Esophagus mucosa (tissue), 1 donor: ENCODE data around the gene GAA. TPM values are rescaled to one million over a fixed set of nuclear protein-coding genes. Genes with fewer than 3 reads are reported as not detected.
A peak's percentile ranks its signal among the peaks of the same experiment; 100 is the strongest.

Experiments used
- ATAC-seq: fragments of 200-7000 bp; cut with Tn5 transposase; one replicate; pipeline ENCODE4 v1.9.1; 2020
- total RNA-seq: library from RNA; stranded (reverse); gene quantifications from one replicate; pipeline ENCODE4 v1.2.4, GENCODE V29; 2023
- donor health status: DM: yes; HTN: yes; CAD: no.

GAA gene
- total RNA-seq, 1 donor from 2014 or later, result 13.2 TPM

DNA sequence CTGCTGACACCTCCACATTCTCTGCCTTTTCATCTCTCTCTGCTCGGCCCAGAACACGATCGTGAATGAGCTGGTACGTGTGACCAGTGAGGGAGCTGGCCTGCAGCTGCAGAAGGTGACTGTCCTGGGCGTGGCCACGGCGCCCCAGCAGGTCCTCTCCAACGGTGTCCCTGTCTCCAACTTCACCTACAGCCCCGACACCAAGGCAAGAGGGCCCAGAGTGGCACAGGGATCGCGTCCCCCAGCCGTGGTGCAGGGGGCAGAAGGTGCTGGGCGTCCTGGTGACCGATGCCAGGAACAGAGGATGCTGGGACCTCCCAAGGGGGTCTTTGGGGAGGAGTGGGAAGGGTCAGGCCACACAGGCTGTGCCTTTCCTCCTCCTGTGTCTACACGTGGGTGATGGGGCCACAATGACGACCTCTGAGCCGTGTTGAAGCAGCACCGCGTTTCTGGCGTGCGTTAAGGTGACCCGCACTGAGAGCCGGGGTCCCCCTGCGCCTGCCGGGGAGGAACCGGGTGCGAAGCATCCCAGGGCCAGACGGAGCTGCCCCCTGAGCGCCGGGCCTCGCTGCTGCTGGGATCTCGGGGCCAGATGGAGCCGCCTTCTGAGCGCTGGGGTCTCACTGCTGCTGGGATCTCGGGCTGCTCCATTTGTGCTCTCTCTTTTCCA is 17.4 kb downstream of the GAA start:
- ATAC-seq, result no peak

GRCh38 chr17:80119271-80119791 is 17.9 kb downstream of the GAA start:
- ATAC-seq, result no peak

DNA sequence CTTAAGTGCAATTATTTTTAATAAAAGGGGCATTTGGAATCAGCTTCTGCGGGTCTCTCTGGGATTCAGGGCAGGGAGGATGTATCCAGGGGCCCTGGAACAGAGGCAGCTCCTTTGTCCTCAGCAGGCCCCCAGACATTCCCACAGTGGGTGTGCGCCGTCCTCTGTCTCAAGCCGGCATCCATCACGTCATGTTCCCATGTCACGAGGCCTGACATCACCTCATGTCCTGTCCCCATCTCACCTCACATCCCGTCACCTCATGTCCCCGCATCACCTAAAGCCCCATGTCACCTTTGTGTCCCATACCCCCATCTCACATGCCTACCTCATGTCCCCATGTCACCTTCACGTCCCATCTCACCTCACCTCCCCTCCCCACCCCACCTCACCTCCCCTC is 18.5 kb downstream of the GAA start:
- no peak for ATAC-seq

DNA sequence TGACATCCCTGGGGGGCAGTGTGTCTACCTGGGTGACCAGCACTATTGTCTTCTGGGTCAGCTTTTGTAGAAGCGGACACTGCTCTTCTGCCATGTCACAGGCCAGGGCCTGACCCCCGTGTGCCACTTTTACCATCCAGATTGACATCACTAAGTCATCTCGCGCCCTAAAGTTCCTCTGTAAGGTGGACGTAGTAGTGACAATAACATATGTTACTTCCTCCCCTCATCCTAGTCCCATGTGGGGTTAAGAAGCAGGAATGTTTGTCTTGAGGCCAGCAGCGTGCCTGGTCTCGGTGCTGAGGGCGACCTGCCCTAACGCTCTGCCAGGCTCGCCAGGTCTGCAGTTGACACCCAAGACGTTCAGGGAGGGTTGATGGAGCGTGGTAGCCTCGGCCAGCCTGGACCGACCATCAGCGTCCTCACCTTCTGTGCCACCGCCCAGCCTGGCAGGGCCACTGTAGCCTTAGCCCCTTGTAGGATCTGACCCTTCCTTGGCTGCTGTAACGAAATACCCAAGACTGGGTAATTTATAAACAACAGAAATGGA is 20.7 kb downstream of the GAA start:
- no peak for ATAC-seq

DNA sequence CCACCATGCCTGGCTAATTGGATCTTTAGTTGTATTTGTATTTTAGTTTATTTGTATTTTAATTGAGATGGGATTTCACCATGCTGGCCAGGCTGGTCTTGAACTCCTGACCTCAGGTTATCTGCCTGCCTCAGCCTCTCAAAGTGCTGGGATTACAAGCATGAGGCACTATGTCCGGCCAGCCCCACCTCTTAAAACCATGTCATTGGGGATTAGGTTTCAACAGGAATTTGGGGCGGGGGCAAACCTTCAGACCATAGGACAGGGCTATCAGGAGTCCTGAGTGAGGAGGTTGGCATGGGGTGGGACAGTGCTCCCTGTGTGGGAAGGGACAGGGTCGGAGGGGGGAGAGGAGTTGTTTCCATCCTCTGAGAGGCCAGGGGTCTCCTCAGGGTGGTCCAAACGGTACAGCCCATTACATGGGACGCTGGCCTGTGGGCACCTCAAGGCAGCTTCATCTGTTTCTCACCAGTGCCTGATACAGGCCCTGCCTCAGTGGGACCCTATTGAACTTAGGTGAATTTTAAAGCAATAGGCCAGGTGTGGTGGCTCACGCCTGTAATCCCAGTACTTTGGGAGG is 21.6 kb downstream of the GAA start:
- no peak for ATAC-seq

DNA sequence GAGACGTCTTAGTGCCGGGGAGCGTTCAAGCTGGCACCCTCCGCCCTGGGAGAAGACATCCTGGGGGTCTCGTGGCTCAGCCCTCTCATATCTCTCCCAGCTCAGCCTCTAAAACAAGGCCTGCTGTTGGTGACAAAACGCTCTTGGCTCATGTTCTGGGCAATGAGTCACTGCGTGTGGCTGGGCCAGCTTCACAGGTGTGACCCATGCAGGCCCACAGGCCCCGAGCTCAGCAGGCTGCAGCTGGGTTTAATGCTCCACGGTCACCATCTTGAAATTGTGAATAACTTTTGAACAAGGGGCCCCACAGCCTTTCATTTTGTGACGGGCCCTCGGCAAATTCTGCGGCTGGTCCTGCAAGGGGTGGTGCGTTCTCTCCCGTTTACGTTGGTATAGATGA is 22.4 kb downstream of the GAA start:
- peak; percentile 81 for ATAC-seq

DNA sequence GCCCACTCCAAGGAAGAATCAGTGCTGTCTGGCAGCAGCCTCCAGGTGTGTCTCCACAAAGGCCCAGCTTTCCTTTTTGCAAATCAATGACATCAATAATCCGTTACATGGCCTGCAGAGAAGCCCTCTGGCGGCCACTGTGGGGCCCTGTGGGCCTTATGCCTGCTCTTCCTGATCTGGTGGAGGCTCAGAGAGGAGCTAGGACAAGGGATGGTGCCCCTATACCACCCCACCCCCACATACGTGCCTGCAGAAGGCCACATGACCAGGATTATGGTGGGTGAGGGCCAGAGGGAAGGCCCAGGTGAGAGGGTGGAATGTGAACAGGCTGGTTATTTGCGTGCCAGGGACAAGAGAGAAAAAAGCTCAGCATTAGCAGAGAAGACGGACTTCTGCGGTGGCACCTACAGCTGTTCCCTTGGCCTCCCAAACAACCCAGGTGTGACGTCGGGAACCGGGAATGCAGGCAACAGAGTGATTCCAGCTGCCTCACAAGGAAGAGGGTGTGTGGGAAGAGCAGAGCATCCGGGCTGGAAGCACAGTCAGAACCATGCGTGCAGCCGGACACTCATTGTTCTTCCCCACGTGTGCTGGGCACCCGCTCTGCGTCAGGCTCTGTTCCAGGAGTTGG is 23.1 kb downstream of the GAA start:
- peak; percentile 41 for ATAC-seq

DNA sequence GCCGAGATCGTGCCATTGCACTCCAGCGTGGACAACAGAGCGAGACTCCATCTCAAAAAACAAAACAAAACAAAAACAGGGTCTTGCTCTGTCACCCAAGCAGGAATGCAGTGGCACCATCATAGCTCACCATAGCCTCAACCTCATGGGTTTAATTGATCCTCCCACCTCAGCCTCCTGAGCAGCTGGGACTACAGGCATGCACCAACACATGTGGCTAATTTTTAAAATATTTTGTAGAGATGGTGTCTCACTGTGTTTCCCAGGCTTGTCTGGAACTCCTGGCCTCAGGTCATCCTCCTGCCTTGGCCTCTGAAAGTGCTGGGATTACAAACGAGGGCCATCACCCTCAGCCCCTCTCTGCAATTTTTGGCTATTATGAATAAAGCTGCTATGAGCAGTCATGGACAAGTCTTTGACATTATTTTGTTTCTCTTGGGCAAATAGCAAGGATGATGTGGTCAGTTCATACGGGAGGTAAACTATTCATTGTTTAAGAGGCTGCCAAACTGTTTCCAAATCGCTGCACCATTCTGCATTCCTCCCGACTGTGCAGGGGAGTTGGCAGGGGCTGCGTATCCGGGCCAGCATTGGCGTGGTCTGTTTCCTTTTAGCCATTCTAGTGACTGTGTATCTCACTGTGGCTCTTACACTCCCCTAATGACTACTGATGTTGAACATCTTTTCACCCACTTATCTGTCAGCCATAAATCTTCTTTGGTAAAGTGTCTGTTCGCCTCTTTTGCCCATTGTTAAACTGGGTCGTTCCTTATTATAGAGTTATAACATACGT is 24.5 kb downstream of the GAA start:
- no peak for ATAC-seq

DNA sequence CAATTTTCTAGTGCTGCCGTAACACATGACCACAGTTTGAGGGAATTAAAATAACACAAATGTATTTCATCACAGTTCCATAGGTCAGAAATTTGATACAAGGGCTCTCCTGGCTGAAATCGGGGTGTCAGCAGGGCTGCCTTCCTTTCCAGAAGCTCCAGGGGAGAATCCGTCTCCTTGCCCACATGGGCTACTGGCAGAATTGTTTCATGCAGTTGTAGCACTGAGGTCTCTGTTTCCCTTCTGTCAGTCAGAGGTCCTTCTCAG is 25.0 kb downstream of the GAA start:
- no peak for ATAC-seq

DNA sequence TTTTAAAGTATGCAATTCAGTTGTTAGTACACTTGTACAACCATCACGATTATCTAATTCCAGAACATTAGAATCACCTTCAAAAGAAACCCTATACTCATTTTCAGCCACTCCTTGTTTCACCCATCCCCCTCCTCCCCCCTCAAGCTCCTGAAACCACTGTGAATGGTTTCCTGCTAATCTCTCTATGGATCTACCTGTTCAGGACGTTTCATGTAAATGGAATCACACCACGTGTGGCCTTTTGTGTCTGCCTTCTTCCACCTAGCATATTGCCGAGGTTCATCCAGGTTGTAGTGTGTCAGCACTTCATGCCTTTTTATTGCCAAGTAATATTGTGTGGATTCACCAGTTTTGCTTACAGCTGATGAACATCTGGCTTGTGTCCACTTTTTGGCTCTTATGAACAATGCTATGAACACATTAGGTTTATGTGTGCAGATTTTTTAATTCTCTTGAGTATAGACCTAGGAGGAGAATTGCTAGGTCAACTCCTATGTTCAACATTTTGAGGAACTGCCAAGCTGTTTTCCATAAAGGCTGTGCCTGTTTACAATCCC is 27.7 kb downstream of the GAA start:
- peak; percentile 27 for ATAC-seq

DNA sequence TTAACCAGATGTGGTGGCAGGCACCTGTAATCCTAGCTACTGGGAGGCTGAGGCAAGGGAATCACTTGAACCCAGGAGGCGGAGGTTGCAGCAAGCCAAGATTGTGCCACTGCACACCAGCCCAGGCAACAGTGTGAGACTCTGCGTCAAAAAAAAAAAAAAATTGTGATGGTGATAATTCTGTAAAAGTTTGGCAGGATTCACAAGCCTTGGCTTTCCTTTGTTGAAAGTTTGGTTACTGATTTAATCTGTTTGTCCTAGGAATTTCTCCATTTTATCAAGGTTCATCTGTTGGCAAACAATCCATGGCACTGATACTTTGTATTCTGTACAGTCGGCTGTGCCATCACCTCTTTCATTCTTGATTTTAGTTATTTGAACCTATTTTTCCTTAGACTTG is 29.6 kb downstream of the GAA start:
- no peak for ATAC-seq

DNA sequence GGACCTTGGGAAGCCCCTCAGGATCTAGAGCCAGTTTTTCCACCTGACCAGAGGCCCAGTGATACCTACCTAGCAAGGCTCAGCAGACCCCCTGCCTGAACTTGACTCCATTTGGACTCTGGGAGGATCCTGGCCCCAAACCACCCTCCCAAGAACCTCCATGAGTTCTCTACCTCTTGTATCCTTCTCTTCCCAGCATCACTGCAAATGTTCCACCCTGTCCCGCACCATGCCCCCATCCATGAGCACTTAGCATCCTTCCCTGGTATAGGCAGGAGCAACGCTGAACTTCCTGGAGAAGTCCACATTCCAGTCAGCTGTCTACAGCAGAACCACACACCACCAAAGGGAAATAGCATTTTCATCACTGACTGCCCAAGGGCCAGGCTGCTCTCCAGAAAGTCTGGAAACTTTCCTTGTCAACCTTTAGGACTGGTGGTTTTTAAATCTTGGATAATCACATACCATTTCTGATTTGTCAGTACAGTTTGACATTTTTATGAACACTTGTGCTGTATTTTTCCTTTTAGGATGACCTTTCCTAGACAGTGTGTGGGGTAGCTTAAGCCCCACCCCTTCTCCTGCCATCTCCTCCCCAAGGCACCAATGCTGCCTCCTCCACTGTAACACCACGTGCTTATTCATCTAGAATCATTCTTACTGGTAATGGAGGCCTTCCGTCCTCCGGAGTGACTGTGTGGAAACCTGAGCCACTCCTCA is 31.7 kb downstream of the GAA start:
- peak; percentile 24 for ATAC-seq

DNA sequence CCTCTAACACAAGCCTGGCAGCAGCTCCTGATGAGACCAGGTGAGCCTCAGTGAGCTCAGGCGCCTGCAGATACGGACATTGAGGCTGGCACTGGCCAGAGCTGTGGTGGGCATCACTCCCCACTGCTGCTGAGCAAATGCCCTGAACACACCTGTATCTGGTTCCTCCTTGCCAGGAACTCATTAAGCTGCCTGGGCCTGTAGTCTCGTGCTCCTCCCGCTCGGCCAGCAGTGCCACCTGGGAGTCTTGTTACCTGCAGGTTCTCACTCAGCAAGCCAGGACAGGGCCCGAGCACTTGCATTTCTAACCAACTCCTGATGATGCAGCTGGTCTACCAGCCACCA is 32.2 kb downstream of the GAA start:
- peak; percentile 13 for ATAC-seq

DNA sequence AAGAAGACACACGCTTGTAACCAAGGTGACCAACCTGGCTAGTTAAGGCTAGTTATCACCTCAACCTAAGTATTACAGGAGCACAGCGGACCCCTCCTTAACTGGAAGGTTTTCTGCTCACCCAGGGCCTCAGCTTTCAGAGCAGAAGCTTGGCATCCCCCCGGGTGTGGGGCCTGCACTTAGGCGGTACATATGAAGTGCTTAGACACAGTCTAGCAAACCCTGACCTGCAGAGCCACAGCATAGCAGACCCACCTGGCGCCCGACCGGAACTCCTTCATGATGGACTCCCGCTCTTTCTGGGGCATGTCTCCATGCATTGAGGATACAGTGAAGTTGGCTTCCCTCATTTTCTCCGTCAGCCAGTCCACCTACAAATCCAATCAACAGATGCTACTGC is 35.8 kb downstream of the GAA start:
- no peak for ATAC-seq

DNA sequence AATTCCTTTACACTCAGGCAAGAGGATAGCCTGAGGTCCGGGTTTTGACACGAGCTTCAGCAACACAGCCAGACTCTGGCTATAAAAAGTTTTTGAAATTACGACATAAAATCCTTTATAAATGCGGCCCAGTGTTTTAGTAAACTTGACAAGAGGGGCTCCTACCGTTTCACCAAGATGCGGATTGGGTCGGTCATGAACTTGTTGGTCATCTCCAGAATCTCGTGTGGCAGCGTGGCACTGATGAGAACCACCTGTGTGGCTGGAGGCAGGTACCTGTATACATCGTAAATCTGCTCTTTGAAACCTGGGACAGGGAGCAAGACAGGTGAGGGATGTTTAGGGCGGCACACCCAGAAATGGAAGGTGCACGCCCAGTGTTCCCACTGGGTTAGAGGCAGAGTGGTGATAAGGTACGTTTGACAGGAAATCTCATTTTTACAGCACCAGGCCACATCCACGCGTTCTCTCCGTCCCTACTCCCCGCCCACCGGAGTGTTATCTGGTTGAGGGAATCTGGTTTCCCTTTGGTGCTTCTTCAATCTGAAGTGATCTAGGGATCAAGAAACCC is 37.6 kb downstream of the GAA start:
- no peak for ATAC-seq

GRCh38 chr17:80141463-80142165 is 40.2 kb downstream of the GAA start:
- ATAC-seq, result no peak

GRCh38 chr17:80142929-80143328 is 41.5 kb downstream of the GAA start:
- ATAC-seq, result no peak

GRCh38 chr17:80145076-80146075 is 44.0 kb downstream of the GAA start:
- ATAC-seq, result no peak

- peak; percentile 5 for ATAC-seq
These were observed 45.0 kb downstream of the GAA start for GRCh38 chr17:80146121-80147034.
